Activated T-helper 2 cell treated with anti-CD3 and anti-CD28 coated beads, Interferon-gamma antibody, Interleukin-2, Interleukin-4, amounts not matched to agents 10 μg/mL and 5 μg/mL and 100 μg/mL, durations not matched to agents 14 hours and 24 hours and 36 hours (primary cell): ENCODE data around the gene TMEM178B. TPM values are rescaled to one million over a fixed set of nuclear protein-coding genes. Genes with fewer than 3 reads are reported as not detected.

Experiments
- DNase-seq: peaks from one replicate; pipeline ENCODE4 v3.0.0; 2021; ENCODE audit warnings: low spot score
- H3K27ac Mint-ChIP-seq: one replicate; pipeline ENCODE4 v1.8.0; 2021; ENCODE audit warnings: mixed read lengths
- H3K27me3 Mint-ChIP-seq: one replicate; pipeline ENCODE4 v1.8.0; 2021; ENCODE audit warnings: low read depth, mixed read lengths
- H3K36me3 Mint-ChIP-seq: one replicate; pipeline ENCODE4 v1.8.0; 2021; ENCODE audit warnings: low read depth, mixed read lengths
- H3K4me1 Mint-ChIP-seq: one replicate; pipeline ENCODE4 v1.8.0; 2021; ENCODE audit warnings: low read depth, mixed read lengths
- H3K4me3 Mint-ChIP-seq: one replicate; pipeline ENCODE4 v1.8.0; 2021; ENCODE audit warnings: low read depth, mild to moderate bottlenecking, moderate library complexity, mixed read lengths
- H3K9me3 Mint-ChIP-seq: one replicate; pipeline ENCODE4 v1.8.0; 2021; ENCODE audit warnings: mixed read lengths
- intact Hi-C: fragments of 100-400 bp; cut with micrococcal nuclease; formaldehyde crosslinking; loops from one replicate; pipeline ENCODE4 v1.15.1; 2023
- total RNA-seq: library from RNA; stranded (reverse); gene quantifications from 2 replicates; pipeline ENCODE4 v1.2.3, GENCODE V29; 2022

The TMEM178B gene
- total RNA-seq, 1 donor from 2014 or later = 0.30 TPM

- no peaks in the 10 kb centered on the region for H3K9me3 Mint-ChIP-seq
- peaks cover 5% of the 10 kb centered on the region for H3K4me1 Mint-ChIP-seq
- DNase-seq = no peak
Measured at GRCh38 chr7:141451232-141451631, 377.4 kb downstream of the TMEM178B start.

GRCh38 chr7:141452911-141453310 is 379.0 kb downstream of the TMEM178B start:
- Mint-ChIP-seq H3K4me3 (no peak overlapping the region), H3K27ac (no peak overlapping the region)

More at GRCh38 chr7:141451232-141451631, 377.4 kb downstream of the TMEM178B start:
- intact Hi-C loops = no loop called here
- Mint-ChIP-seq H3K27ac (no peak overlapping the region), H3K36me3 (no peaks in the 10 kb centered on the region), H3K4me3 (no peak overlapping the region), H3K27me3 (peaks cover 3% of the 10 kb centered on the region)

GRCh38 chr7:141454338-141454737 is 380.5 kb downstream of the TMEM178B start:
- Mint-ChIP-seq H3K27me3 (peaks cover 6% of the 10 kb centered on the region), H3K4me1 (peaks cover 9% of the 10 kb centered on the region), H3K27ac (no peak overlapping the region)

More at GRCh38 chr7:141452911-141453310, 379.0 kb downstream of the TMEM178B start:
- Mint-ChIP-seq H3K4me1 (peaks cover 9% of the 10 kb centered on the region), H3K36me3 (no peaks in the 10 kb centered on the region), H3K9me3 (no peaks in the 10 kb centered on the region), H3K27me3 (peaks cover 6% of the 10 kb centered on the region)
- intact Hi-C loops = no loop called here
- DNase-seq = no peak

GRCh38 chr7:141455723-141456122 is 381.9 kb downstream of the TMEM178B start:
- DNase-seq = no peak
- intact Hi-C loops = no loop called here
- H3K4me1 Mint-ChIP-seq = peaks cover 6% of the 10 kb centered on the region
- H3K4me3 Mint-ChIP-seq = no peak overlapping the region
- peaks cover 6% of the 10 kb centered on the region for H3K27me3 Mint-ChIP-seq
- no peaks in the 10 kb centered on the region for H3K36me3 Mint-ChIP-seq
- no peak overlapping the region for H3K27ac Mint-ChIP-seq
- H3K9me3 Mint-ChIP-seq = no peaks in the 10 kb centered on the region

More at GRCh38 chr7:141454338-141454737, 380.5 kb downstream of the TMEM178B start:
- Mint-ChIP-seq H3K36me3 (no peaks in the 10 kb centered on the region), H3K4me3 (no peak overlapping the region), H3K9me3 (no peaks in the 10 kb centered on the region)
- intact Hi-C loops = no loop called here
- no peak for DNase-seq

GRCh38 chr7:141456298-141456697 is 382.4 kb downstream of the TMEM178B start:
- Mint-ChIP-seq H3K4me1 (peaks cover 6% of the 10 kb centered on the region), H3K9me3 (no peaks in the 10 kb centered on the region), H3K4me3 (no peak overlapping the region), H3K36me3 (no peaks in the 10 kb centered on the region), H3K27me3 (peaks cover 6% of the 10 kb centered on the region), H3K27ac (no peak overlapping the region)
- intact Hi-C loops = no loop called here
- no peak for DNase-seq

GRCh38 chr7:141456711-141457110 is 382.8 kb downstream of the TMEM178B start:
- Mint-ChIP-seq H3K4me1 (peaks cover 6% of the 10 kb centered on the region), H3K9me3 (no peaks in the 10 kb centered on the region), H3K4me3 (no peak overlapping the region), H3K27ac (no peak overlapping the region), H3K36me3 (no peaks in the 10 kb centered on the region), H3K27me3 (peaks cover 6% of the 10 kb centered on the region)
- intact Hi-C loops = no loop called here
- DNase-seq = no peak

GRCh38 chr7:141460781-141461715 is 387.2 kb downstream of the TMEM178B start:
- Mint-ChIP-seq H3K9me3 (no peaks in the 10 kb centered on the region), H3K27me3 (peaks cover 9% of the 10 kb centered on the region), H3K27ac (no peak overlapping the region), H3K4me3 (no peak overlapping the region), H3K36me3 (no peaks in the 10 kb centered on the region), H3K4me1 (peaks cover 3% of the 10 kb centered on the region)
- intact Hi-C loops = no loop called here
- no peak for DNase-seq

GRCh38 chr7:141461924-141462323 is 388.1 kb downstream of the TMEM178B start:
- H3K4me1 Mint-ChIP-seq = peaks cover 3% of the 10 kb centered on the region
- no peak for DNase-seq
- no peak overlapping the region for H3K4me3 Mint-ChIP-seq
- no peaks in the 10 kb centered on the region for H3K36me3 Mint-ChIP-seq
- no peak overlapping the region for H3K27ac Mint-ChIP-seq
- intact Hi-C loops = no loop called here
- peaks cover 3% of the 10 kb centered on the region for H3K27me3 Mint-ChIP-seq
- no peaks in the 10 kb centered on the region for H3K9me3 Mint-ChIP-seq

- Mint-ChIP-seq H3K36me3 (no peaks in the 10 kb centered on the region), H3K4me1 (no peaks in the 10 kb centered on the region), H3K4me3 (no peak overlapping the region), H3K27me3 (peaks cover 9% of the 10 kb centered on the region), H3K27ac (no peak overlapping the region), H3K9me3 (no peaks in the 10 kb centered on the region)
- intact Hi-C loops = no loop called here
- no peak for DNase-seq
Measured at GRCh38 chr7:141462958-141463357, 389.1 kb downstream of the TMEM178B start.

- Mint-ChIP-seq H3K36me3 (no peaks in the 10 kb centered on the region), H3K4me1 (no peaks in the 10 kb centered on the region), H3K4me3 (no peak overlapping the region), H3K27me3 (peaks cover 9% of the 10 kb centered on the region), H3K27ac (no peak overlapping the region), H3K9me3 (no peaks in the 10 kb centered on the region)
- no peak for DNase-seq
- intact Hi-C loops = no loop called here
Measured at GRCh38 chr7:141463986-141464385, 390.1 kb downstream of the TMEM178B start.

- H3K27ac Mint-ChIP-seq = no peak overlapping the region
Measured at GRCh38 chr7:141464551-141464950, 390.7 kb downstream of the TMEM178B start.

GRCh38 chr7:141466151-141466904 is 392.5 kb downstream of the TMEM178B start:
- Mint-ChIP-seq H3K4me3 (no peak overlapping the region), H3K9me3 (no peaks in the 10 kb centered on the region), H3K4me1 (no peaks in the 10 kb centered on the region), H3K27me3 (peaks cover 15% of the 10 kb centered on the region), H3K27ac (no peak overlapping the region), H3K36me3 (no peaks in the 10 kb centered on the region)
- DNase-seq = no peak
- intact Hi-C loops = no loop called here

More at GRCh38 chr7:141464551-141464950, 390.7 kb downstream of the TMEM178B start:
- intact Hi-C loops = no loop called here
- Mint-ChIP-seq H3K9me3 (no peaks in the 10 kb centered on the region), H3K27me3 (peaks cover 10% of the 10 kb centered on the region), H3K4me3 (no peak overlapping the region), H3K36me3 (no peaks in the 10 kb centered on the region), H3K4me1 (no peaks in the 10 kb centered on the region)
- no peak for DNase-seq

- no peak for DNase-seq
- Mint-ChIP-seq H3K9me3 (no peaks in the 10 kb centered on the region), H3K4me3 (no peak overlapping the region), H3K4me1 (no peaks in the 10 kb centered on the region), H3K27me3 (peaks cover 15% of the 10 kb centered on the region), H3K36me3 (no peaks in the 10 kb centered on the region), H3K27ac (no peak overlapping the region)
- intact Hi-C loops = no loop called here
Measured at GRCh38 chr7:141468341-141468740, 394.5 kb downstream of the TMEM178B start.
